ENCODE measurements around the gene WBP1L.

Gene WBP1L

GRCh38 chr10:102781090-102781920 lies 37.6 kb downstream of the WBP1L start:
- no peak for DNase-seq

GRCh38 chr10:102781921-102782557 lies 38.3 kb downstream of the WBP1L start:
- peak; percentile 29 for DNase-seq

- peak; percentile 50 for DNase-seq
These were observed 39.2 kb downstream of the WBP1L start for GRCh38 chr10:102782673-102783551.

- DNase-seq = no peak
These were observed 39.8 kb downstream of the WBP1L start for GRCh38 chr10:102783568-102783967.

GRCh38 chr10:102785818-102786217 lies 42.1 kb downstream of the WBP1L start:
- DNase-seq = no peak

- no peak for DNase-seq
These were observed 48.1 kb downstream of the WBP1L start for GRCh38 chr10:102791754-102792395.

GRCh38 chr10:102795453-102796406 lies 52.0 kb downstream of the WBP1L start:
- DNase-seq = no peak

GRCh38 chr10:102796407-102797176 lies 52.8 kb downstream of the WBP1L start:
- DNase-seq = peak; percentile 39

GRCh38 chr10:102799691-102800471 lies 56.1 kb downstream of the WBP1L start:
- no peak for DNase-seq

GRCh38 chr10:102800611-102801335 lies 57.0 kb downstream of the WBP1L start:
- DNase-seq = no peak

GRCh38 chr10:102801496-102801895 lies 57.7 kb downstream of the WBP1L start:
- DNase-seq = peak; percentile 55

GRCh38 chr10:102801978-102802377 lies 58.2 kb downstream of the WBP1L start:
- DNase-seq = no peak

GRCh38 chr10:102802920-102803534 lies 59.3 kb downstream of the WBP1L start:
- DNase-seq = peak; percentile 92

- DNase-seq = no peak
These were observed 60.8 kb downstream of the WBP1L start for GRCh38 chr10:102804382-102805055.

- DNase-seq = no peak
These were observed 64.6 kb downstream of the WBP1L start for GRCh38 chr10:102808380-102808779.

GRCh38 chr10:102811346-102811745 lies 67.6 kb downstream of the WBP1L start:
- no peak for DNase-seq

- peak; percentile 19 for DNase-seq
These were observed 68.6 kb downstream of the WBP1L start for GRCh38 chr10:102812231-102812876.

Measured in fibroblast of skin of right quadriceps (primary cell).